Effector memory CD4-positive, alpha-beta T cell (primary cell): Measurements from ENCODE around the gene MBD3.
"Not testable (repeated sequence)": the region's sequence is repeated elsewhere in the genome, so short reads cannot be mapped to it uniquely, and the experiment has no call there.

Experiments used
- DNase-seq, 3 donors: peaks; one replicate each; pipeline ENCODE4 v3.0.0-alpha.2; 2020
- H3K27ac ChIP-seq: 2 replicates; pipeline ENCODE4 v1.7.0; 2013; ENCODE audit warnings: mild to moderate bottlenecking, low read length, moderate library complexity; ENCODE audit not compliant: insufficient read depth, poor library complexity, severe bottlenecking
- H3K27me3 ChIP-seq: replicated peaks from 2 replicates; pipeline ENCODE4 v1.7.0; 2013; ENCODE audit warnings: mild to moderate bottlenecking, low read length; ENCODE audit not compliant: insufficient read depth, control insufficient read depth, poor library complexity, severe bottlenecking
- H3K36me3 ChIP-seq: 2 replicates; pipeline ENCODE4 v1.7.0; 2013; ENCODE audit warnings: mild to moderate bottlenecking, low read length, moderate library complexity; ENCODE audit not compliant: control insufficient read depth, insufficient read depth
- H3K4me1 ChIP-seq: 2 replicates; pipeline ENCODE4 v1.7.0; 2013; ENCODE audit warnings: low read length, mild to moderate bottlenecking; ENCODE audit not compliant: control insufficient read depth, insufficient read depth, poor library complexity, severe bottlenecking
- H3K4me3 ChIP-seq: 2 replicates; pipeline ENCODE4 v1.7.0; 2013; ENCODE audit warnings: low read length, low read depth, mild to moderate bottlenecking; ENCODE audit not compliant: insufficient read depth, poor library complexity, severe bottlenecking
- H3K9me3 ChIP-seq: 2 replicates; pipeline ENCODE4 v1.7.0; 2013; ENCODE audit warnings: mild to moderate bottlenecking, low read length, moderate library complexity; ENCODE audit not compliant: control insufficient read depth

MBD3 gene

GRCh38 chr19:1551068-1552040 lies 41.3 kb downstream of the MBD3 start:
- Histone ChIP-seq H3K36me3 (no peaks in the 10 kb centered on the region), H3K9me3 (no peaks in the 10 kb centered on the region), H3K4me1 (no peaks in the 10 kb centered on the region), H3K27me3 (no peaks in the 10 kb centered on the region), H3K4me3 (no peak overlapping the region), H3K27ac (no peak overlapping the region)
- DNase-seq = no peak

DNA sequence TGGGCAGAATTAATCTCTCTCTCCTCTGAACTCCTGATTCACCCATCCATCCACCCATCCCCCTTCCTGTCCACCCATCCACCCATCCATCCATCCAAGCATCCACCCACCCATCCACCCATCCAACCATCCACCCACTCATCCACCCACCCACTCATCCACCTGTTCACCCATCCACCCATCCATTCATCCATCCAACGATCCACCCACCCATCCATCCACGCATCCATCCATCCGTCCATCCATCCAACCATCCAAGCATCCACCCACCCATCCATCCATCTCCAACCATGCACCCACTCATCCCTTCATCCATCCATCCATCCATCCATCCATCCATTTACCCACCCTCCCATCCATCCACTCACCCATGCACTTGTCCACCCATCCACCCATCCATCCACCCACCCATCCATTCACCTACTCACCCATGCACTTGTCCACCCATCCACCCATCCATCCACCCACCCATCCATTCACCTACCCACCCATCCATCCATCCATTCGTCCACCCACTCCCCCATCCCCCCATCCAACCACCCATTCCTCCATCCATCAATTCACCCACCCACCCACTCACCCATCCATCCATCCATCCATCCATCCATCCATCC lies 43.2 kb downstream of the MBD3 start:
- no peak for DNase-seq
- Histone ChIP-seq H3K4me3 (no peak overlapping the region), H3K27ac (no peak overlapping the region), H3K9me3 (no peaks in the 10 kb centered on the region), H3K36me3 (no peaks in the 10 kb centered on the region), H3K27me3 (no peaks in the 10 kb centered on the region), H3K4me1 (no peaks in the 10 kb centered on the region)

- Histone ChIP-seq H3K36me3 (no peaks in the 10 kb centered on the region), H3K4me3 (no peak overlapping the region), H3K9me3 (no peaks in the 10 kb centered on the region), H3K4me1 (no peaks in the 10 kb centered on the region), H3K27me3 (peaks cover 9% of the 10 kb centered on the region), H3K27ac (no peak overlapping the region)
- no peak for DNase-seq
Observed at GRCh38 chr19:1540365-1540925, 52.2 kb downstream of the MBD3 start.

DNA sequence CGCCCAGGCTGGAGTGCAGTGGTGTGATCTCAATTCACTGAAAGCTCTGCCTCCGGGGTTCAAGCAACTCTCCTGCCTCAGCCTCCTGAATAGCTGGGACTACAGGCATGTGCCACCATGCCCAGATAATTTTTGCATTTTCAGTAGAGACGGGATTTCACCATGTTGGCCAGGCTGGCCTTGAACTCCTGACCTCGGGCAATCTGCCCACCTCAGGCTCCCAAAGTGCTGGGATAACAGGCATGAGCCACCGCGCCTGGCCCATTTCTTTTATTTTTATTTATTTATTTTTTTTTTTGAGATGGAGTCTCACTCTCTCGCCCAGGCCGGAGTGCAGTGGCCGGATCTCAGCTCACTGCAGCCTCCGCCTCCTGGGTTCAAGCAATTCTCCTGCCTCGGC lies 52.9 kb downstream of the MBD3 start:
- not testable (repeated sequence) for H3K4me3 ChIP-seq, H3K27me3 ChIP-seq, H3K27ac ChIP-seq, H3K36me3 ChIP-seq, DNase-seq, H3K9me3 ChIP-seq, H3K4me1 ChIP-seq

GRCh38 chr19:1538978-1539377 lies 53.7 kb downstream of the MBD3 start:
- no peak for DNase-seq
- no peaks in the 10 kb centered on the region for H3K36me3 ChIP-seq
- no peak overlapping the region for H3K4me3 ChIP-seq
- H3K27ac ChIP-seq = no peak overlapping the region
- H3K9me3 ChIP-seq = no peaks in the 10 kb centered on the region
- peaks cover 9% of the 10 kb centered on the region for H3K27me3 ChIP-seq
- no peaks in the 10 kb centered on the region for H3K4me1 ChIP-seq

DNA sequence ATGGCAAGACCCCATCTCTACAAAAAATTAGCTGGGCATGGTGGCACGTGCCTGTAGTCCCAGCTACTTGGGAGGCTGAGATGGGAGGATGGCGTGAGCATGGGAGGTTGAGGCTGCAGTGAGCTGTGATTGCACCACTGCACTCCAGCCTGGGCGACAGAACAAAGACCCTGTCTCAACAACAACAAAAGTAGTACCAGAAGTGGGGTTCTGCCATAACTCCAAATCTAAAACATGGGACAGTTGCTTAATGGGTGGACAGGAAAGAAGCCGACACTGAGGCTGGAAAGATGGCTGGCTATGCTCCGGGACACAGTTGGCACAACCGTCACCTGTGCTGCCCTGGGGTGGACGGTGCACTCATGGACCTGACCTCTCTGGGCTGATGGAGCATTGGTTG lies 57.0 kb downstream of the MBD3 start:
- not testable (repeated sequence) for H3K27ac ChIP-seq, H3K27me3 ChIP-seq, H3K9me3 ChIP-seq, H3K4me3 ChIP-seq, H3K36me3 ChIP-seq, H3K4me1 ChIP-seq, DNase-seq

- DNase-seq = no peak
- H3K9me3 ChIP-seq = no peaks in the 10 kb centered on the region
- H3K36me3 ChIP-seq = no peaks in the 10 kb centered on the region
- no peak overlapping the region for H3K27ac ChIP-seq
- no peak overlapping the region for H3K4me3 ChIP-seq
- no peaks in the 10 kb centered on the region for H3K4me1 ChIP-seq
- no peaks in the 10 kb centered on the region for H3K27me3 ChIP-seq
Observed at GRCh38 chr19:1534972-1535371, 57.7 kb downstream of the MBD3 start.

GRCh38 chr19:1533510-1534150 lies 59.0 kb downstream of the MBD3 start:
- H3K27me3 ChIP-seq = no peaks in the 10 kb centered on the region
- H3K4me1 ChIP-seq = no peaks in the 10 kb centered on the region
- H3K9me3 ChIP-seq = no peaks in the 10 kb centered on the region
- DNase-seq = no peak
- no peak overlapping the region for H3K27ac ChIP-seq
- H3K4me3 ChIP-seq = no peak overlapping the region
- H3K36me3 ChIP-seq = no peaks in the 10 kb centered on the region

- no peaks in the 10 kb centered on the region for H3K36me3 ChIP-seq
- H3K27ac ChIP-seq = no peak overlapping the region
- no peaks in the 10 kb centered on the region for H3K27me3 ChIP-seq
- no peaks in the 10 kb centered on the region for H3K9me3 ChIP-seq
- no peak for DNase-seq
- H3K4me1 ChIP-seq = no peaks in the 10 kb centered on the region
- H3K4me3 ChIP-seq = no peak overlapping the region
Observed at GRCh38 chr19:1532003-1532402, 60.7 kb downstream of the MBD3 start.

DNA sequence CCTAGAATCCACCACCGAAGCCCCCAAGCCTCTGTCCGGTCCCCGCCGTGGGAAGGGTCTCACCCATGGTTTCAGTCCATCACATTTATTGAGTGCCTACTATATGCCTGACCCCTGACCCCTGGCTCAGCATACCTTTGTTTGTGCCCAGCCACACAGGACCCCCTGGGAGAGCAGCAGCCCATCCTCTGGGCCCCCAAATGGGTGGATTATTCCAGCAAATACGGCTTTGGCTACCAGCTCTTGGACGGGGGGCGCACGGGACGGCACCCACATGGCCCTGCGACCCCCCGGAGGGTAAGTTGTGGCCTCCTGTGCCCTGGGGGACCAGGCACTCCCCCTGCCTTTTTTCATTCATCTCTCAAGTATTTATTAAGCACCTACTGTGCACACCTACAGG lies 61.1 kb downstream of the MBD3 start:
- no peaks in the 10 kb centered on the region for H3K36me3 ChIP-seq
- no peaks in the 10 kb centered on the region for H3K9me3 ChIP-seq
- no peaks in the 10 kb centered on the region for H3K4me1 ChIP-seq
- no peak for DNase-seq
- no peaks in the 10 kb centered on the region for H3K27me3 ChIP-seq
- no peak overlapping the region for H3K27ac ChIP-seq
- no peak overlapping the region for H3K4me3 ChIP-seq
